Measurements from ENCODE around the gene AMMECR1.
"Not testable (repeated sequence)": the region's sequence is repeated elsewhere in the genome, so short reads cannot be mapped to it uniquely, and the experiment has no call there.

GRCh38 chrX:110154328-110154727 is 163.6 kb downstream of the AMMECR1 start:
- not testable (repeated sequence) for TF ChIP-seq CTCF, POLR2A (IDR thresholded peaks at IDR 0.05)
